Pancreas (tissue), 10 donors: Measurements from ENCODE around the gene DOCK3. TPM values are rescaled to one million over a fixed set of nuclear protein-coding genes. Genes with fewer than 3 reads are reported as not detected.

Source experiments
- ATAC-seq, 4 donors: fragments of 200-7000 bp; cut with Tn5 transposase; one replicate each; pipeline versions ENCODE4 v1.8.0 to v1.9.1; 2020; ENCODE audit warnings: mild to moderate bottlenecking in 4 of 4, moderate library complexity in 4 of 4
- DNase-seq, 6 donors: peaks; one replicate each; pipeline ENCODE4 v3.0.0-alpha.2; 2020
- FAIRE-seq: peaks from 2 replicates; lab custom pipeline; 2012; peaks lifted over from hg19 to GRCh38; lab: Jason Lieb, UNC
- H3K27ac ChIP-seq, 4 donors: fragments of 200-600 bp; sonication (generic); 1 replicate in 3 of 4; 2 replicates in 1 of 4; pipeline versions ENCODE4 v1.5.0 to v1.8.0; 2020
- H3K27me3 ChIP-seq, 4 donors: fragments of 200-600 bp; one replicate each; pipeline ENCODE4 v1.8.0; 2021
- H3K36me3 ChIP-seq, 3 donors: fragments of 200-600 bp; sonication (generic) in 1 of 3; one replicate each; pipeline versions ENCODE4 v1.5.0 to v1.8.0; 2020 to 2021
- H3K4me1 ChIP-seq, 3 donors: fragments of 200-600 bp; one replicate each; pipeline ENCODE4 v1.8.0; 2021
- H3K4me3 ChIP-seq, 4 donors: fragments of 200-600 bp; sonication (generic) in 2 of 4; one replicate each; pipeline versions ENCODE4 v1.5.0 to v1.8.0; 2020 to 2021
- H3K9me3 ChIP-seq, 4 donors: fragments of 200-600 bp; one replicate each; pipeline ENCODE4 v1.8.0; 2021
- CTCF ChIP-seq, 4 donors: fragments of 200-600 bp; sonication (generic) in 3 of 4; IDR thresholded peaks; one replicate each; pipeline versions ENCODE4 v1.5.0 to v1.8.0; 2021; ENCODE audit warnings: antibody characterized with exemption in 4 of 4
- WGBS, 2 donors: extraction: QIAGEN DNeasy Blood & Tissue Kit; methylation state at CpG; one replicate each; pipeline ENCODE4 v1.1.7; 2013; 5-methylcytosine and 5-hydroxymethylcytosine counted together
- intact Hi-C, 3 donors: fragments of 100-400 bp; cut with DNase I; formaldehyde crosslinking; loops; one replicate each; pipeline versions ENCODE4 v1.11.1 to v1.14.2; 2022
- polyA plus RNA-seq, 2 donors: library from polyadenylated mRNA; stranded (reverse); fragments of 200-250 nt; gene quantifications; one replicate each; pipeline ENCODE4 v1.2.3, GENCODE V29; 2013
- total RNA-seq, 6 donors: library from RNA; stranded (reverse); fragmentation: NEBNext Ultra II Directional in 4 of 6; extraction: Animal tissue kit (Norgen Biotek cat#: 25700) in 4 of 6; gene quantifications; one replicate each; pipeline versions ENCODE4 v1.2.1 to v1.2.4, GENCODE V29; 2021 to 2023
- donor health status: healthy with polysubstance abuse.
- donor health status: DM: no; HTN: no; CAD: no; lungs with moderate emphysema.
- donor health status: DM: no; HTN: no; CAD: no.
- donor health status: control.
- donor health status: control.
- donor health status: Bipolar disorder and iron deficiency.
- donor health status: DM: yes; HTN: yes; CAD: no.
- donor health status: DM: no; HTN: no; CAD: no.
- donor health status: DM: no; HTN: no; CAD: no.
- donor health status: DM: yes; HTN: yes; CAD: no.

DOCK3 gene
- total and polyA plus RNA-seq, 8 donors, result 0.09 to 1.5 (median 0.36) TPM

GRCh38 chr3:51275111-51275805 lies 600.5 kb downstream of the DOCK3 start:
- no peak for TF ChIP-seq CTCF (IDR thresholded peaks at IDR 0.05)
- no peak for ATAC-seq
- no peak overlapping the region for H3K4me3 ChIP-seq
- H3K9me3 ChIP-seq, result no peaks in the 10 kb centered on the region
- no peaks in the 10 kb centered on the region for H3K27me3 ChIP-seq
- FAIRE-seq, result no peak
- no peak overlapping the region for H3K27ac ChIP-seq
- no peak for DNase-seq
- 45 to 50% methylated on average over 5 of the region's 5 CpGs for WGBS, 2 donors
- H3K36me3 ChIP-seq, result no peaks in the 10 kb centered on the region
- H3K4me1 ChIP-seq, result no peaks in the 10 kb centered on the region
- intact Hi-C loops, result no loop called here

GRCh38 chr3:51276046-51276445 lies 601.3 kb downstream of the DOCK3 start:
- no peaks in the 10 kb centered on the region for H3K36me3 ChIP-seq
- H3K27ac ChIP-seq, result no peak overlapping the region
- H3K4me3 ChIP-seq, result no peak overlapping the region
- WGBS, 2 donors, result 72% methylated on average over 1 of the region's 1 CpG
- intact Hi-C loops, result no loop called here
- DNase-seq (no peak), FAIRE-seq (no peak), ATAC-seq (no peak)
- no peaks in the 10 kb centered on the region for H3K27me3 ChIP-seq
- no peaks in the 10 kb centered on the region for H3K4me1 ChIP-seq
- no peak for TF ChIP-seq CTCF (IDR thresholded peaks at IDR 0.05)
- no peaks in the 10 kb centered on the region for H3K9me3 ChIP-seq

- H3K4me3 ChIP-seq, result no peak overlapping the region
- no peaks in the 10 kb centered on the region for H3K36me3 ChIP-seq
- 61 to 64% methylated on average over 2 of the region's 2 CpGs for WGBS, 2 donors
- no peak for TF ChIP-seq CTCF (IDR thresholded peaks at IDR 0.05)
- ATAC-seq (no peak), DNase-seq (no peak), FAIRE-seq (no peak)
- H3K9me3 ChIP-seq, result no peaks in the 10 kb centered on the region
- intact Hi-C loops, result no loop called here
- H3K27ac ChIP-seq, result no peak overlapping the region
- H3K27me3 ChIP-seq, result no peaks in the 10 kb centered on the region
- no peaks in the 10 kb centered on the region for H3K4me1 ChIP-seq
These were observed 604.7 kb downstream of the DOCK3 start for GRCh38 chr3:51279448-51279847.

GRCh38 chr3:51280176-51280575 lies 605.4 kb downstream of the DOCK3 start:
- Histone ChIP-seq H3K9me3 (no peaks in the 10 kb centered on the region), H3K27ac (no peak overlapping the region), H3K27me3 (no peaks in the 10 kb centered on the region), H3K4me1 (no peaks in the 10 kb centered on the region), H3K36me3 (no peaks in the 10 kb centered on the region), H3K4me3 (no peak overlapping the region)
- FAIRE-seq, result no peak
- TF ChIP-seq CTCF (IDR thresholded peaks at IDR 0.05), result no peak
- no peak for DNase-seq
- intact Hi-C loops, result no loop called here
- ATAC-seq, result no peak
- WGBS, 2 donors, result 68% methylated on average over 3 of the region's 3 CpGs

- intact Hi-C loops, result no loop called here
- no peak for FAIRE-seq
- H3K36me3 ChIP-seq, result no peaks in the 10 kb centered on the region
- 65 to 79% methylated on average over 1 of the region's 1 CpG for WGBS, 2 donors
- no peaks in the 10 kb centered on the region for H3K4me1 ChIP-seq
- ATAC-seq, result no peak
- no peak for TF ChIP-seq CTCF (IDR thresholded peaks at IDR 0.05)
- no peaks in the 10 kb centered on the region for H3K27me3 ChIP-seq
- H3K4me3 ChIP-seq, result no peak overlapping the region
- DNase-seq, result no peak
- no peak overlapping the region for H3K27ac ChIP-seq
- H3K9me3 ChIP-seq, result no peaks in the 10 kb centered on the region
These were observed 608.2 kb downstream of the DOCK3 start for GRCh38 chr3:51282931-51283330.
